GM23338 (cell line): Measurements from ENCODE around the gene ING4. TPM values are rescaled to one million over a fixed set of nuclear protein-coding genes. Genes with fewer than 3 reads are reported as not detected.

Experiments used
- ATAC-seq: fragments of 200-7000 bp; cut with Tn5 transposase; 3 replicates; pipeline ENCODE4 v1.9.1; 2020
- DNase-seq: peaks from one replicate; pipeline ENCODE4 v3.0.0-alpha.2; 2015; ENCODE audit warnings: low spot score
- H2AFZ ChIP-seq: fragments of 200-600 bp; sonication (generic); 2 replicates; pipeline ENCODE4 v1.8.0; 2016; ENCODE audit warnings: antibody characterized with exemption, mild to moderate bottlenecking, moderate library complexity
- H3F3A ChIP-seq: fragments of 200-600 bp; sonication (generic); replicated peaks from 2 replicates; pipeline ENCODE4 v1.8.0; 2017; ENCODE audit warnings: antibody characterized with exemption, mixed run types, low read depth
- H3K27ac ChIP-seq: fragments of 200-600 bp; sonication (generic); 2 replicates; pipeline ENCODE4 v1.6.1; 2016; ENCODE audit warnings: low read depth
- H3K27me3 ChIP-seq: fragments of 200-600 bp; sonication (generic); 2 replicates; pipeline ENCODE4 v1.8.0; 2016; ENCODE audit warnings: mild to moderate bottlenecking, mixed run types, moderate library complexity; ENCODE audit not compliant: insufficient read depth
- H3K36me3 ChIP-seq: fragments of 200-600 bp; sonication (generic); 2 replicates; pipeline ENCODE4 v1.8.0; 2016; ENCODE audit warnings: mild to moderate bottlenecking; ENCODE audit not compliant: insufficient read depth
- H3K4me1 ChIP-seq: fragments of 200-600 bp; sonication (generic); 2 replicates; pipeline ENCODE4 v1.8.0; 2016; ENCODE audit warnings: mild to moderate bottlenecking, moderate library complexity; ENCODE audit not compliant: insufficient read depth
- H3K4me2 ChIP-seq: fragments of 200-600 bp; sonication (generic); 2 replicates; pipeline ENCODE4 v1.7.1; 2017; ENCODE audit warnings: mixed run types
- H3K4me3 ChIP-seq: fragments of 200-600 bp; sonication (generic); 2 replicates; pipeline ENCODE4 v1.6.1; 2016; ENCODE audit warnings: mixed run types
- H3K79me2 ChIP-seq: fragments of 200-600 bp; sonication (generic); replicated peaks from 2 replicates; pipeline ENCODE4 v1.8.0; 2017; ENCODE audit warnings: mild to moderate bottlenecking; ENCODE audit not compliant: insufficient read depth
- H3K9me2 ChIP-seq: fragments of 200-600 bp; sonication (generic); 2 replicates; pipeline ENCODE4 v1.8.0; 2017; ENCODE audit not compliant: insufficient read depth
- H4K20me1 ChIP-seq: fragments of 200-600 bp; sonication (generic); replicated peaks from 2 replicates; pipeline ENCODE4 v1.8.0; 2017; ENCODE audit warnings: mild to moderate bottlenecking; ENCODE audit not compliant: insufficient read depth
- H3K27ac Mint-ChIP-seq: 2 replicates; pipeline ENCODE4 v1.8.0; 2020; ENCODE audit warnings: inconsistent platforms, mild to moderate bottlenecking, moderate library complexity, mixed read lengths
- H3K27me3 Mint-ChIP-seq: 3 replicates; pipeline ENCODE4 v1.8.0; 2022; ENCODE audit warnings: low read depth, mild to moderate bottlenecking, moderate library complexity, mixed read lengths, inconsistent platforms; ENCODE audit not compliant: insufficient read depth, poor library complexity
- H3K36me3 Mint-ChIP-seq: 3 replicates; pipeline ENCODE4 v1.8.0; 2021; ENCODE audit warnings: low read depth, mild to moderate bottlenecking, inconsistent platforms, moderate library complexity, mixed read lengths
- H3K4me1 Mint-ChIP-seq: 3 replicates; pipeline ENCODE4 v1.8.0; 2020; ENCODE audit warnings: mild to moderate bottlenecking, inconsistent platforms, mixed read lengths
- H3K4me3 Mint-ChIP-seq: 3 replicates; pipeline ENCODE4 v1.8.0; 2021; ENCODE audit warnings: moderate library complexity, mild to moderate bottlenecking, inconsistent platforms, mixed read lengths
- H3K9me3 Mint-ChIP-seq: 3 replicates; pipeline ENCODE4 v1.8.0; 2020; ENCODE audit warnings: moderate library complexity, mild to moderate bottlenecking, inconsistent platforms, mixed read lengths
- CREB1 ChIP-seq: fragments of 250-450 bp; sonication (Bioruptor Pico); IDR thresholded peaks from 2 replicates; pipeline ENCODE4 v1.5.0; 2020; ENCODE audit warnings: low read depth, mild to moderate bottlenecking, moderate library complexity
- CTCF ChIP-seq, 2 experiments: fragments of 200-600 bp in 1 of 2; sonication (generic) in 1 of 2; conservative IDR thresholded peaks; 2 replicates each; pipeline versions ENCODE4 v1.5.1 to v1.6.1; 2016 to 2017; ENCODE audit warnings: antibody characterized with exemption in 2 of 2, low read depth in 2 of 2, mild to moderate bottlenecking in 2 of 2, moderate library complexity in 1 of 2
- ETS1 ChIP-seq: IDR thresholded peaks from 2 replicates; pipeline ENCODE4 v1.6.1; 2016; ENCODE audit warnings: antibody characterized with exemption
- EZH2 ChIP-seq: fragments of 200-600 bp; sonication (generic); IDR thresholded peaks from one replicate; pipeline ENCODE4 v1.8.0; 2017; ENCODE audit warnings: antibody characterized with exemption, mild to moderate bottlenecking, low read depth; ENCODE audit not compliant: unreplicated experiment
- EZH2phosphoT487 ChIP-seq: fragments of 200-600 bp; sonication (generic); IDR thresholded peaks from one replicate; pipeline ENCODE4 v1.8.1; 2018; ENCODE audit warnings: antibody characterized with exemption; ENCODE audit not compliant: unreplicated experiment
- JUNB ChIP-seq: IDR thresholded peaks from one replicate; pipeline ENCODE4 v1.6.1; 2016; ENCODE audit warnings: antibody characterized with exemption; ENCODE audit not compliant: unreplicated experiment
- NANOG ChIP-seq: IDR thresholded peaks from 2 replicates; pipeline ENCODE4 v1.6.1; 2016; ENCODE audit warnings: antibody characterized with exemption, borderline replicate concordance
- POLR2AphosphoS5 ChIP-seq: IDR thresholded peaks from 2 replicates; pipeline ENCODE4 v1.6.1; 2016; ENCODE audit warnings: antibody characterized with exemption, low read depth
- REST ChIP-seq: IDR thresholded peaks from one replicate; pipeline ENCODE4 v1.6.1; 2018; ENCODE audit warnings: antibody characterized with exemption; ENCODE audit not compliant: unreplicated experiment
- STAT1 ChIP-seq: IDR thresholded peaks from one replicate; pipeline ENCODE4 v1.6.1; 2016; ENCODE audit warnings: antibody characterized with exemption; ENCODE audit not compliant: unreplicated experiment
- ZNF114 ChIP-seq: fragments of 250-450 bp; sonication (Bioruptor Pico); IDR thresholded peaks from 2 replicates; pipeline ENCODE4 v1.5.0; 2020; ENCODE audit warnings: mild to moderate bottlenecking, moderate library complexity
- ZNF331 ChIP-seq: fragments of 250-450 bp; sonication (Bioruptor Pico); IDR thresholded peaks from 2 replicates; pipeline ENCODE4 v1.5.0; 2020; ENCODE audit warnings: low read depth, mild to moderate bottlenecking, moderate library complexity
- polyA plus RNA-seq: library from polyadenylated mRNA; unstranded; fragments of >200 nt; fragmentation: Nextera tagmentation; extraction: Ambion mirVana; gene quantifications from 2 replicates; pipeline ENCODE4 v1.2.1, GENCODE V29; 2016
- total RNA-seq: library from RNA; depleted of rRNA; stranded (reverse); fragments of >200 nt; shearing (Covaris generic); gene quantifications from 2 replicates; pipeline ENCODE4 v1.2.3, GENCODE V29; 2014
- TF ChIP-seq, protein P1 (sequence below): fragments of 250-450 bp; sonication (Bioruptor Pico); IDR thresholded peaks from 2 replicates; pipeline ENCODE4 v1.5.0; 2020; ENCODE audit warnings: mild to moderate bottlenecking, moderate library complexity

The ING4 gene
- total and polyA plus RNA-seq, 2 experiments from 2014 or later: 22.0 to 29.6 TPM

DNA sequence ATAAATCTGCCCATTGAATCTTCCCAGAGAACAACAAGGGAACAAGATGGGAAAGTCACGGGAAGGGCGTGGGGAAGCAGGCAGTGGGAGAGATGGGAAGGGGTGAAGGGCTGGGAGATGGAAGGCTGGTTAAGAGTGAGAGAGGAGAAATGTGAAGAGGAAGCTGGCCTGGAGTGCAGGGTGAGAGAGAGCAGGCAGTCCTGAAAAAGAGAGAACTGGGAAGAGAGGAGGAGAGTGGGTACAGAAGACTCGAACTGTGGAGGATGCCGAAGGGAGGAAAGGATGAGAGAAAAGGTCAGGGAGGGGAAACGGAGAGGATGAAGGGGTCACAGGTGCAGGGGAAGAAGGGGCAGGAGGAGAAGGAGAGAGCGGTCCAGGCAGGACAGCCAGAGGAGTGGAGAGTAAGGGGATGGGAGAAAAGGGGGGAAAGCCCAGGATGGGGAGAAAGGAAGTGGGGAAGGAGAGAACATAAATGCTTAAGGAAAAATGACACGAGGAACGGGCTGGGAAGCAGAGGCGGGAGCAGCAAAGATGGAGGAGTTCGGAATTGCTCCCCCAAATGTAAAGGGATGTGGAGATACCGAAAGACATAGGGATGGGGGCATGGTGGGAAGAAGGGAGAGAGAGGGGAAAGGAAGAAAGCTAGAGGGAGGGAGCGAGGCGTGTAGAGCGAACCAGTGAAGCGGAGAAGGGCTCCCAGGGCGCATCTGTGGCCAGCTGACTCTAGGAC lies 36.5 kb upstream of the ING4 start:
- no peak for DNase-seq
- Mint-ChIP-seq H3K36me3 (peaks cover 6% of the 10 kb centered on the region; the same call in 2 of the 3 replicates), H3K4me1 (peaks cover 27% of the 10 kb centered on the region), H3K4me3 (peak overlapping the region; percentile 86), H3K27me3 (peaks cover 31% of the 10 kb centered on the region), H3K27ac (no peak overlapping the region), H3K9me3 (peaks cover 4% of the 10 kb centered on the region; the same call in 2 of the 3 replicates)
- Histone ChIP-seq H3K27ac (no peak overlapping the region), H2AFZ (peak overlapping the region; percentile 78), H4K20me1 (no peaks in the 10 kb centered on the region), H3K4me2 (peak overlapping the region; percentile 95), H3K79me2 (0 out of 2 replicates have a peak, but pooled peaks cover 3% of the 10 kb centered on the region), H3K27me3 (peaks cover 28% of the 10 kb centered on the region), H3K36me3 (no peaks in the 10 kb centered on the region), H3K4me1 (peaks cover 15% of the 10 kb centered on the region), H3K4me3 (peak overlapping the region; percentile 90), H3F3A (peaks cover 14% of the 10 kb centered on the region; the same call in 1 of the 2 replicates), H3K9me2 (no peaks in the 10 kb centered on the region)
- no peak for ATAC-seq
- no peak for TF ChIP-seq ETS1
- TF ChIP-seq REST: no peak
- TF ChIP-seq CTCF (conservative IDR thresholded peaks at IDR 0.05; ENCODE audit: low read depth in 2 of 2): no peak
- TF ChIP-seq, protein P1, sequence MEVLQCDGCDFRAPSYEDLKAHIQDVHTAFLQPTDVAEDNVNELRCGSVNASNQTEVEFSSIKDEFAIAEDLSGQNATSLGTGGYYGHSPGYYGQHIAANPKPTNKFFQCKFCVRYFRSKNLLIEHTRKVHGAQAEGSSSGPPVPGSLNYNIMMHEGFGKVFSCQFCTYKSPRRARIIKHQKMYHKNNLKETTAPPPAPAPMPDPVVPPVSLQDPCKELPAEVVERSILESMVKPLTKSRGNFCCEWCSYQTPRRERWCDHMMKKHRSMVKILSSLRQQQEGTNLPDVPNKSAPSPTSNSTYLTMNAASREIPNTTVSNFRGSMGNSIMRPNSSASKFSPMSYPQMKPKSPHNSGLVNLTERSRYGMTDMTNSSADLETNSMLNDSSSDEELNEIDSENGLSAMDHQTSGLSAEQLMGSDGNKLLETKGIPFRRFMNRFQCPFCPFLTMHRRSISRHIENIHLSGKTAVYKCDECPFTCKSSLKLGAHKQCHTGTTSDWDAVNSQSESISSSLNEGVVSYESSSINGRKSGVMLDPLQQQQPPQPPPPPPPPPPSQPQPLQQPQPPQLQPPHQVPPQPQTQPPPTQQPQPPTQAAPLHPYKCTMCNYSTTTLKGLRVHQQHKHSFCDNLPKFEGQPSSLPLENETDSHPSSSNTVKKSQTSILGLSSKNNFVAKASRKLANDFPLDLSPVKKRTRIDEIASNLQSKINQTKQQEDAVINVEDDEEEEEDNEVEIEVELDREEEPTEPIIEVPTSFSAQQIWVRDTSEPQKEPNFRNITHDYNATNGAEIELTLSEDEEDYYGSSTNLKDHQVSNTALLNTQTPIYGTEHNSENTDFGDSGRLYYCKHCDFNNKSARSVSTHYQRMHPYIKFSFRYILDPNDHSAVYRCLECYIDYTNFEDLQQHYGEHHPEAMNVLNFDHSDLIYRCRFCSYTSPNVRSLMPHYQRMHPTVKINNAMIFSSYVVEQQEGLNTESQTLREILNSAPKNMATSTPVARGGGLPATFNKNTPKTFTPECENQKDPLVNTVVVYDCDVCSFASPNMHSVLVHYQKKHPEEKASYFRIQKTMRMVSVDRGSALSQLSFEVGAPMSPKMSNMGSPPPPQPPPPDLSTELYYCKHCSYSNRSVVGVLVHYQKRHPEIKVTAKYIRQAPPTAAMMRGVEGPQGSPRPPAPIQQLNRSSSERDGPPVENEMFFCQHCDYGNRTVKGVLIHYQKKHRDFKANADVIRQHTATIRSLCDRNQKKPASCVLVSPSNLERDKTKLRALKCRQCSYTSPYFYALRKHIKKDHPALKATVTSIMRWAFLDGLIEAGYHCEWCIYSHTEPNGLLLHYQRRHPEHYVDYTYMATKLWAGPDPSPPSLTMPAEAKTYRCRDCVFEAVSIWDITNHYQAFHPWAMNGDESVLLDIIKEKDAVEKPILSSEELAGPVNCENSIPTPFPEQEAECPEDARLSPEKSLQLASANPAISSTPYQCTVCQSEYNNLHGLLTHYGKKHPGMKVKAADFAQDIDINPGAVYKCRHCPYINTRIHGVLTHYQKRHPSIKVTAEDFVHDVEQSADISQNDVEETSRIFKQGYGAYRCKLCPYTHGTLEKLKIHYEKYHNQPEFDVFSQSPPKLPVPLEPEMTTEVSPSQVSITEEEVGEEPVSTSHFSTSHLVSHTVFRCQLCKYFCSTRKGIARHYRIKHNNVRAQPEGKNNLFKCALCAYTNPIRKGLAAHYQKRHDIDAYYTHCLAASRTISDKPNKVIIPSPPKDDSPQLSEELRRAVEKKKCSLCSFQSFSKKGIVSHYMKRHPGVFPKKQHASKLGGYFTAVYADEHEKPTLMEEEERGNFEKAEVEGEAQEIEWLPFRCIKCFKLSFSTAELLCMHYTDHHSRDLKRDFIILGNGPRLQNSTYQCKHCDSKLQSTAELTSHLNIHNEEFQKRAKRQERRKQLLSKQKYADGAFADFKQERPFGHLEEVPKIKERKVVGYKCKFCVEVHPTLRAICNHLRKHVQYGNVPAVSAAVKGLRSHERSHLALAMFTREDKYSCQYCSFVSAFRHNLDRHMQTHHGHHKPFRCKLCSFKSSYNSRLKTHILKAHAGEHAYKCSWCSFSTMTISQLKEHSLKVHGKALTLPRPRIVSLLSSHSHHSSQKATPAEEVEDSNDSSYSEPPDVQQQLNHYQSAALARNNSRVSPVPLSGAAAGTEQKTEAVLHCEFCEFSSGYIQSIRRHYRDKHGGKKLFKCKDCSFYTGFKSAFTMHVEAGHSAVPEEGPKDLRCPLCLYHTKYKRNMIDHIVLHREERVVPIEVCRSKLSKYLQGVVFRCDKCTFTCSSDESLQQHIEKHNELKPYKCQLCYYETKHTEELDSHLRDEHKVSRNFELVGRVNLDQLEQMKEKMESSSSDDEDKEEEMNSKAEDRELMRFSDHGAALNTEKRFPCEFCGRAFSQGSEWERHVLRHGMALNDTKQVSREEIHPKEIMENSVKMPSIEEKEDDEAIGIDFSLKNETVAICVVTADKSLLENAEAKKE (CRISPR knock-in tag): no peak
- TF ChIP-seq NANOG: no peak
- TF ChIP-seq EZH2phosphoT487: no peak
- no peak for TF ChIP-seq EZH2
- no peak for TF ChIP-seq POLR2AphosphoS5
- no peak for TF ChIP-seq CREB1
- no peak for TF ChIP-seq ZNF331
- no peak for TF ChIP-seq JUNB
- no peak for TF ChIP-seq ZNF114 (CRISPR knock-in tag)
- no peak for TF ChIP-seq STAT1
